ENCODE results near the gene PCDH9.

DNA sequence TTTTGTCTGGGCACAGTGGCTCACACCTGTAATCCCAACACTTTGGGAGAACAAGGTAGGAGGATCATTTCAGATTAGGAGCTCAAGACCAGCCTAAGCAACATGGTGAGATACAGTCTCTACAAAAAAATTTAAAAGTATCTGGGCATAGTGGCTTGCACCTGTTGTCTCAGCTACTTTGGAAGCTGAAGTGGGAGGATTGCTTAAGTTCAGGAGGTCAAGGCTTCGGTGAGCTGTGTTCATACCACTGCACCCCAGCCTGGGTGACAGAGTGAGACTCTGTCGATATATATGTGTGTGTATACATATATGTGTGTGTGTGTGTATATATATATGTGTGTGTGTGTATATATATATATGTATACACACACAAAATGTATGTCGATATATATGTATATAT lies 833.0 kb downstream of the PCDH9 start:
- TF ChIP-seq, protein P1, sequence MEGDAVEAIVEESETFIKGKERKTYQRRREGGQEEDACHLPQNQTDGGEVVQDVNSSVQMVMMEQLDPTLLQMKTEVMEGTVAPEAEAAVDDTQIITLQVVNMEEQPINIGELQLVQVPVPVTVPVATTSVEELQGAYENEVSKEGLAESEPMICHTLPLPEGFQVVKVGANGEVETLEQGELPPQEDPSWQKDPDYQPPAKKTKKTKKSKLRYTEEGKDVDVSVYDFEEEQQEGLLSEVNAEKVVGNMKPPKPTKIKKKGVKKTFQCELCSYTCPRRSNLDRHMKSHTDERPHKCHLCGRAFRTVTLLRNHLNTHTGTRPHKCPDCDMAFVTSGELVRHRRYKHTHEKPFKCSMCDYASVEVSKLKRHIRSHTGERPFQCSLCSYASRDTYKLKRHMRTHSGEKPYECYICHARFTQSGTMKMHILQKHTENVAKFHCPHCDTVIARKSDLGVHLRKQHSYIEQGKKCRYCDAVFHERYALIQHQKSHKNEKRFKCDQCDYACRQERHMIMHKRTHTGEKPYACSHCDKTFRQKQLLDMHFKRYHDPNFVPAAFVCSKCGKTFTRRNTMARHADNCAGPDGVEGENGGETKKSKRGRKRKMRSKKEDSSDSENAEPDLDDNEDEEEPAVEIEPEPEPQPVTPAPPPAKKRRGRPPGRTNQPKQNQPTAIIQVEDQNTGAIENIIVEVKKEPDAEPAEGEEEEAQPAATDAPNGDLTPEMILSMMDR (IDR thresholded peaks at IDR 0.05), result no peak
- no peak for TF ChIP-seq POLR2A (IDR thresholded peaks at IDR 0.05)
